ENCODE data around the gene SRGAP3.

Gene SRGAP3

GRCh38 chr3:8987645-8988383, 261.6 kb downstream of the SRGAP3 start:
- H3K36me3 Mint-ChIP-seq (ENCODE audit: low read depth) = no peaks in the 10 kb centered on the region
- H3K4me1 Mint-ChIP-seq (ENCODE audit: low read depth) = peaks cover 2% of the 10 kb centered on the region
- H3K4me3 Mint-ChIP-seq = peak overlapping the region; percentile 54
- DNase-seq (ENCODE audit: low spot score) = peak; percentile 29
- H3K27ac Mint-ChIP-seq = no peak overlapping the region
- H3K9me3 Mint-ChIP-seq = no peaks in the 10 kb centered on the region
- H3K27me3 Mint-ChIP-seq (ENCODE audit: low read depth) = no peaks in the 10 kb centered on the region

DNA sequence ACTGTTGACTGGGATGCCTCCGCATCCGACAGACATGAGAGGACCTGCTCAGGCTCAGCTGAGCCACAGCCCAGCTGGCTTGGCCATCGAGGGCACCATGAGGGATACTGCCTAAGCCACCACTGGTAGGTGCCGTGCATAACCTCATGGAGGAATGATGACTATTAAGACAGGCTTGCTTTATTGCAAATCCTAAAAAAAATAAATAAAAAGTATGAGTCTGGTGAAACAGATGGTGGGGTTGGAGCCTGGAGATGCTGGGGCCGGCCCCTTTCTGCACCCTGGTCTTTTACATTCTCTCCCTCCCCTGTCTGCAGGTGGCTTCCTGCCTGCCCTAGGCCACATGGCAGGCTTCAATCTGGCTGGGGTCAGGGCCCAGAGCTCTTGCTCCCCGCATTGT, 262.2 kb downstream of the SRGAP3 start:
- H3K9me3 Mint-ChIP-seq = no peaks in the 10 kb centered on the region
- H3K36me3 Mint-ChIP-seq (ENCODE audit: low read depth) = no peaks in the 10 kb centered on the region
- H3K4me1 Mint-ChIP-seq (ENCODE audit: low read depth) = peaks cover 2% of the 10 kb centered on the region
- H3K4me3 Mint-ChIP-seq = no peak overlapping the region
- no peak for DNase-seq (ENCODE audit: low spot score)
- no peaks in the 10 kb centered on the region for H3K27me3 Mint-ChIP-seq (ENCODE audit: low read depth)
- no peak overlapping the region for H3K27ac Mint-ChIP-seq

DNA sequence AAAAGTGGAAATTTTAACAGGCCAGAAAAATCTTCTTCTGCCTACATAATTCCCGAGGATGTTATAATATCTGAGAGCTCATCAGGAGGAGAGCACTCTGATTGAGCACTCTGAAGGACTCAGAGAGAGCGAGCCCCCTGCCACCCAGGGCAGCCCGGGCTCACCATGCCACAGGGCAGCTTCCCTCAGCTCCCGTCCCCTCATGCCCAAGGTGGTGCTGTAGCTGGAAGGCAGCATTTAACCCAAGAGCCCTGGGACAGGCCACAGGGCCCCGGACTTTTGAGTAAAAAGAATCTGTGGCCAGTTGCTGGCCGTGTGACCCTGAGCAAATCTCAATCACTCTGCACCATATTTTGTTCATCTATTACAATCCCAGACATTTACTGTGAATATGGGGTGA, 262.7 kb downstream of the SRGAP3 start:
- no peaks in the 10 kb centered on the region for H3K9me3 Mint-ChIP-seq
- H3K4me1 Mint-ChIP-seq (ENCODE audit: low read depth) = peaks cover 2% of the 10 kb centered on the region
- peaks cover 1% of the 10 kb centered on the region for H3K27me3 Mint-ChIP-seq (ENCODE audit: low read depth)
- no peaks in the 10 kb centered on the region for H3K36me3 Mint-ChIP-seq (ENCODE audit: low read depth)
- no peak overlapping the region for H3K4me3 Mint-ChIP-seq
- no peak overlapping the region for H3K27ac Mint-ChIP-seq
- no peak for DNase-seq (ENCODE audit: low spot score)

DNA sequence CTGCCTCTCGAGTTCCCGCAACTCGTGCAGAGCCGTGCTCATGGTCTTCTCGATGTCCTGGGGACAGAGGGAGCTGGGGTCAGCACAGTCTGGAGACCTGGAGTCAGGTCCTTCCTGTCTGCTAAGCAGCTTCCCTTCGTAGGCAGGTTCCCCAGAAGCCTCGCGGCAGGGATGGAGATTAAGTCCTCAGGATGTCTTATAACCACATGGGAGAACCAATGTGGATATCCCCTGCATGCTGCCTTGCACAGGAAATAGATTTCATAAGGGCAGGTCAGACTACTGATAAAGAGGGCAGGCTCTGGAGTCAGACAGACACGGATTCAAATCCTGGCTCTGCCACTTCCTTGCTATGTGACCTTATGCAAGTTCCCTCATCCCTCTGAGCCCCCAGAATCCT, 263.6 kb downstream of the SRGAP3 start:
- Mint-ChIP-seq H3K27me3 (ENCODE audit: low read depth) (peaks cover 2% of the 10 kb centered on the region), H3K4me3 (no peak overlapping the region), H3K36me3 (ENCODE audit: low read depth) (no peaks in the 10 kb centered on the region), H3K27ac (no peak overlapping the region), H3K9me3 (no peaks in the 10 kb centered on the region), H3K4me1 (ENCODE audit: low read depth) (peaks cover 2% of the 10 kb centered on the region)
- DNase-seq (ENCODE audit: low spot score) = no peak

DNA sequence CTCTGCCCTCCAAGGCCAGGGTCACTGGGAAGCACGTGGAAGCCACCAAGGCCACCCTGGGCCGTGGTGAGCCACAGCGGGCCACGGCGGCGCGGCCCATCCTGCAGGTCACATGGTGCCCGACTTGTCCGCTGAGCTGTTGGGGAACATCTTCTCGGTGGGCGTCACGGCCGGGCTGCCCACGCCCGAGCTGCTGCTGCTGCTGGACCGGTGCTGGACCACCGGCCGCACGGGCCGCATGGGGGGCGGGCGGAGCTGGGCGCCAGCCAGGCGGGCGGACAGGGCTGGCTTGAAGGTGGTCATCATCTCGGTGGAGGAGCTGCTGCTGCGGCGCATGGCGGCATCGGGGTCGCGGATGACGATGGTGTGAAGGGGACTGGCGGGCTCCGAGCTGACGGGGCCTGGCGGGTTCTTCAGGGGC, 264.0 kb downstream of the SRGAP3 start:
- Mint-ChIP-seq H3K4me1 (ENCODE audit: low read depth) (peaks cover 2% of the 10 kb centered on the region), H3K27me3 (ENCODE audit: low read depth) (peaks cover 2% of the 10 kb centered on the region), H3K27ac (no peak overlapping the region), H3K9me3 (no peaks in the 10 kb centered on the region), H3K4me3 (no peak overlapping the region), H3K36me3 (ENCODE audit: low read depth) (no peaks in the 10 kb centered on the region)
- no peak for DNase-seq (ENCODE audit: low spot score)

DNA sequence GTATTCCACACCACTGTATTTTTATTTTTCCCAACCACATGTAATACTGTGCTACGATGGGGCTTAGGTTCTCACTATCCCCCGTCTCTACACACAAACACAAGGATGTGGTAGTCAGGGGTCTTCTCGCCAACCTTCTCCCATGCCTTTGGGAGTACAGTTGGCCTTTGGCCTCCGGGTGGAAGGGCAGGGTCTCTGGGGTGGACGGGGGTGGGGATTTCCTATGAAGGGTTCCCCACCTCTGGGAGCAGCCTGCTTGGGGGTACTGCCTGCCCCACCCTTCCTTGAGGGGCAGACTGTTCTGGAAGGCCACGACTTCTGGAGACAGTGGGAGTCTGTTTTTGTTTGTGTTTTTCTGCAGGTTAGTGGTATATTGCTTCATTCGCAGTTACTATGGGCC, 264.9 kb downstream of the SRGAP3 start:
- peaks cover 2% of the 10 kb centered on the region for H3K4me1 Mint-ChIP-seq (ENCODE audit: low read depth)
- H3K4me3 Mint-ChIP-seq = no peak overlapping the region
- no peak overlapping the region for H3K27ac Mint-ChIP-seq
- no peak for DNase-seq (ENCODE audit: low spot score)
- H3K36me3 Mint-ChIP-seq (ENCODE audit: low read depth) = no peaks in the 10 kb centered on the region
- peaks cover 8% of the 10 kb centered on the region for H3K27me3 Mint-ChIP-seq (ENCODE audit: low read depth)
- H3K9me3 Mint-ChIP-seq = no peaks in the 10 kb centered on the region

DNA sequence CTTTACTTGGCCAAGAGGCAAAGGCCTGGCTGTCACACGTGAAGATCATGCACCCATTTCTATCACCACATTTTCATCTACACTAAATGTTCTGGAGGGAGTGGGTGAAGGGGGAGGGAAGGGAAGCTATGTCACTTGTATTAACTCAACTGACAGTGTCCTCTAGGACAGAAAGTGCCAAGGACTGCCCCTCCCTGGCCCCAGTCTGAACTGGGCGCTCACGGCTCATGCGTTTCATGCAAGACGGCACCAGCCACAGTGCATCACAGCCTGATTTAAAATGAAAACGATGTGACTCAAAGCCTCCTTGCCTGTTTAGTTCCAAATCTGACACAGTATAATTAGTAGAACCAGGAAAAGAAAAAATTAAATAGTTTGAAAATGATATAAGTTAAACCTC, 265.4 kb downstream of the SRGAP3 start:
- peaks cover 2% of the 10 kb centered on the region for H3K4me1 Mint-ChIP-seq (ENCODE audit: low read depth)
- no peak overlapping the region for H3K4me3 Mint-ChIP-seq
- H3K9me3 Mint-ChIP-seq = no peaks in the 10 kb centered on the region
- H3K27ac Mint-ChIP-seq = no peak overlapping the region
- no peak for DNase-seq (ENCODE audit: low spot score)
- no peaks in the 10 kb centered on the region for H3K36me3 Mint-ChIP-seq (ENCODE audit: low read depth)
- H3K27me3 Mint-ChIP-seq (ENCODE audit: low read depth) = peaks cover 8% of the 10 kb centered on the region

DNA sequence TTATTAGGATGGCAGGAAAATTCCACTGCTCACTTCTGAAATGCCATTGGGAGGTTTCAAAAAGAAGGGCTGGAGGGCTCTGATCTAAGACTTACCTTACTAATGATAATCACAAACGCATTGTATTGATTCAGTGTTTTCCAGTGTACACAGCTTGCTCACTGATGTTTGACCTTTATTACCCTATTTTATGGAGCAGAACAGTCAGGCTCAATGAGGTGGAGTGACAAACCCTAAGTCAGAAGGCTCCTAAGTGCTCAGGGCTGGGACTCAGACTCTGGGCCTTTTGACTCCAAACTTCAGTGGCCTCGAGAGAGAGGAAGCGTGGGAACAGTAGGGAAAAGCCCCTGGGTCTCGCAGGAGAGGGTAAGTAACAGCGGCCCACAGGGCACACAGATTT, 265.9 kb downstream of the SRGAP3 start:
- Mint-ChIP-seq H3K4me3 (no peak overlapping the region), H3K27ac (no peak overlapping the region), H3K36me3 (ENCODE audit: low read depth) (no peaks in the 10 kb centered on the region), H3K9me3 (no peaks in the 10 kb centered on the region), H3K27me3 (ENCODE audit: low read depth) (peaks cover 8% of the 10 kb centered on the region), H3K4me1 (ENCODE audit: low read depth) (peaks cover 2% of the 10 kb centered on the region)
- no peak for DNase-seq (ENCODE audit: low spot score)

DNA sequence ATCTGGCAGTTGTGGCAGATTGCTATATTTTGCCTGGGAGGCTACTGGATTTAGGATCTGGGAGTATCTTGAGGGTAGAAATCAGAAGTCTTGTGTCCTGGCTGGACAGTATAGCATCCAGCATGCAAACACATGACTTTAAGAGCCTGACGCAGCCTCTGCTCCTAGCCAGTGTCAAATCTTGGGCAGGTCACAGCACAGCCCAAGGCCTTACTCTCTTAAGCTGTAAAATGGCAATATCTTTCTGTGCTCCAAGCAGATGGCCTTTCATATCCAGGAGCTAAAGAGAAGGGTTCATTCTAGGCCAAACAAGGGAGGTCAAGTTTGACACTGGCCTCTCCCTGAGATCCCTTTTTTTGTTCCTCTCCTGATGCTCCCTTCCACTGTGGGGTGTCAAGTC, 266.4 kb downstream of the SRGAP3 start:
- Mint-ChIP-seq H3K27ac (no peak overlapping the region), H3K27me3 (ENCODE audit: low read depth) (peaks cover 8% of the 10 kb centered on the region), H3K4me1 (ENCODE audit: low read depth) (peaks cover 2% of the 10 kb centered on the region), H3K4me3 (no peak overlapping the region), H3K36me3 (ENCODE audit: low read depth) (no peaks in the 10 kb centered on the region), H3K9me3 (no peaks in the 10 kb centered on the region)
- DNase-seq (ENCODE audit: low spot score) = no peak

- Mint-ChIP-seq H3K27ac (no peak overlapping the region), H3K9me3 (no peaks in the 10 kb centered on the region), H3K27me3 (ENCODE audit: low read depth) (peaks cover 8% of the 10 kb centered on the region), H3K36me3 (ENCODE audit: low read depth) (no peaks in the 10 kb centered on the region), H3K4me1 (ENCODE audit: low read depth) (no peaks in the 10 kb centered on the region), H3K4me3 (no peak overlapping the region)
- no peak for DNase-seq (ENCODE audit: low spot score)
Observed at GRCh38 chr3:8982509-8982908, 266.9 kb downstream of the SRGAP3 start.

GRCh38 chr3:8981700-8982099, 267.7 kb downstream of the SRGAP3 start:
- no peak for DNase-seq (ENCODE audit: low spot score)
- H3K4me3 Mint-ChIP-seq = no peak overlapping the region
- no peaks in the 10 kb centered on the region for H3K9me3 Mint-ChIP-seq
- no peaks in the 10 kb centered on the region for H3K36me3 Mint-ChIP-seq (ENCODE audit: low read depth)
- no peak overlapping the region for H3K27ac Mint-ChIP-seq
- H3K27me3 Mint-ChIP-seq (ENCODE audit: low read depth) = peaks cover 8% of the 10 kb centered on the region
- no peaks in the 10 kb centered on the region for H3K4me1 Mint-ChIP-seq (ENCODE audit: low read depth)

DNA sequence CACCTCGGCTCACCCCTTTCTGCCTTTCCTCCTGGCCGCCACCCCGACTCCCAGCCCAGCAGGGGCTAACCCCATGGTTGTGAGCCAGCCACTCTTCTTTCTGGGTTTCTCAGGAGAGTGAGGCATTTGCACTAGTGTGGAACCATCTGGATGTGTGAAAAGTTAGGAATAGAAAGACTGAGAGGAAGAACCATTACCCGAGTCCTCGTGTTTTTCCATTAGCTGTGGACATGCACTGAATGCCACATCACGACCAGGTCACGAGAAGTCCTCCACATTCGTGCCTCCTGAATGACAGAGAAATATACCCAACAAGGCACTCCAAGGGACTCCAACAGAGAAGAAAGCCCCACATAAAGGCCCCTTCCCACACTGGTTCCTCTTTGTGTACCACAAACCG, 268.1 kb downstream of the SRGAP3 start:
- Mint-ChIP-seq H3K4me1 (ENCODE audit: low read depth) (no peaks in the 10 kb centered on the region), H3K27me3 (ENCODE audit: low read depth) (peaks cover 8% of the 10 kb centered on the region), H3K27ac (no peak overlapping the region), H3K9me3 (no peaks in the 10 kb centered on the region), H3K36me3 (ENCODE audit: low read depth) (no peaks in the 10 kb centered on the region), H3K4me3 (no peak overlapping the region)
- DNase-seq (ENCODE audit: low spot score) = no peak

DNA sequence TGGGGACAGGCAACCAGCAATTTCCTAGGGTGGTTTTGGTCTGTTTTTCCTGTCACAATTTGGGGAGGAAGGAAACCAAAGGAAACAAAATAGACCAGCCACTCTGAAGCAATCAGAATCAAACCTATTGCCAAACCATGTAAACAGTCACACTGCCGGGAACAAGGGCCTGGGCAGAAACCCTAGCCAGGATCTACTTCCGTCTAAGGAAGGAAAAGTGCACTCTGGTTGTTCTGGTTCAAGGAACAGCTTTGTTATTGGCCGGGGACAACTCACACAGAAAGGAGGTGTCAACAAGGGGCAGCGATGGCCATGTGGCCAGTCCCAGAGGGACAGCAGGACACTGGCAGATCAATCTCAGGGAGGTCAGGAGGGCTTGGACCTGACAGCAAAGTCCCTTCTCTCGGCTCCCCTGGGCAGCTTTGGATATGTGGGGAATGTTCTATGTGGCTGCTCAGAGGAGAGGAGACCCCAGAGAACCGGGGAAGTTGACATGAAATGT, 268.6 kb downstream of the SRGAP3 start:
- Mint-ChIP-seq H3K9me3 (no peaks in the 10 kb centered on the region), H3K36me3 (ENCODE audit: low read depth) (no peaks in the 10 kb centered on the region), H3K4me1 (ENCODE audit: low read depth) (no peaks in the 10 kb centered on the region), H3K27me3 (ENCODE audit: low read depth) (peaks cover 8% of the 10 kb centered on the region), H3K27ac (no peak overlapping the region), H3K4me3 (no peak overlapping the region)
- no peak for DNase-seq (ENCODE audit: low spot score)

GRCh38 chr3:8979262-8979661, 270.2 kb downstream of the SRGAP3 start:
- Mint-ChIP-seq H3K36me3 (ENCODE audit: low read depth) (no peaks in the 10 kb centered on the region), H3K4me3 (no peak overlapping the region), H3K4me1 (ENCODE audit: low read depth) (no peaks in the 10 kb centered on the region), H3K27me3 (ENCODE audit: low read depth) (peaks cover 8% of the 10 kb centered on the region), H3K9me3 (no peaks in the 10 kb centered on the region), H3K27ac (no peak overlapping the region)
- DNase-seq (ENCODE audit: low spot score) = no peak

DNA sequence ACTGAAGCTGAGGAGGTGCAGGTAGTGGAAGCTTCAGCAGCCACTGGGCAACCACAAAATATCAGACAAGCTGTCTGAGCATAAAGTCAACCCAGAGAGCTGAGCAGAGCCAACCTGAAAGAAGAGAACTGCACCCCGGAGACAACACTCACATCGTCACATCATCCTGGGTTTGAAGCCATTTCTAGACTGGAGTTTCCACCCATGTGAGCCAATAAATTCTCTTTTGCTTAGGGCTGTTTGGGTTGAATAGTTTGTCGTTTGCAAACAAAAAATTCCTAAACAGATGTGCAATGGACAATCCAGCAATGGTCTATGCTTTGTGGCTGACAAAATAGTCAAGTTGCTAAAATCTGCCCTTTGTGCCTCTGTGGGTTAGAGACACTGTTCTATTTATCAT, 270.9 kb downstream of the SRGAP3 start:
- peaks cover 8% of the 10 kb centered on the region for H3K27me3 Mint-ChIP-seq (ENCODE audit: low read depth)
- no peaks in the 10 kb centered on the region for H3K36me3 Mint-ChIP-seq (ENCODE audit: low read depth)
- no peaks in the 10 kb centered on the region for H3K4me1 Mint-ChIP-seq (ENCODE audit: low read depth)
- no peak for DNase-seq (ENCODE audit: low spot score)
- H3K4me3 Mint-ChIP-seq = no peak overlapping the region
- H3K27ac Mint-ChIP-seq = no peak overlapping the region
- no peaks in the 10 kb centered on the region for H3K9me3 Mint-ChIP-seq

All from T-helper 2 cell treated with Interferon-gamma antibody and Interleukin-4, amounts not matched to agents 5 μg/mL and 100 μg/mL, for 36 hours (primary cell).